GM18517 (cell line): ENCODE results near the gene MICALL1.

Source experiments
- ATAC-seq: cut with Tn5 transposase; IDR thresholded peaks from one replicate; pipeline ENCODE4 v1.9.1; 2021; ENCODE audit warnings: mild to moderate bottlenecking, moderate library complexity; ENCODE audit not compliant: unreplicated experiment

The MICALL1 gene

DNA sequence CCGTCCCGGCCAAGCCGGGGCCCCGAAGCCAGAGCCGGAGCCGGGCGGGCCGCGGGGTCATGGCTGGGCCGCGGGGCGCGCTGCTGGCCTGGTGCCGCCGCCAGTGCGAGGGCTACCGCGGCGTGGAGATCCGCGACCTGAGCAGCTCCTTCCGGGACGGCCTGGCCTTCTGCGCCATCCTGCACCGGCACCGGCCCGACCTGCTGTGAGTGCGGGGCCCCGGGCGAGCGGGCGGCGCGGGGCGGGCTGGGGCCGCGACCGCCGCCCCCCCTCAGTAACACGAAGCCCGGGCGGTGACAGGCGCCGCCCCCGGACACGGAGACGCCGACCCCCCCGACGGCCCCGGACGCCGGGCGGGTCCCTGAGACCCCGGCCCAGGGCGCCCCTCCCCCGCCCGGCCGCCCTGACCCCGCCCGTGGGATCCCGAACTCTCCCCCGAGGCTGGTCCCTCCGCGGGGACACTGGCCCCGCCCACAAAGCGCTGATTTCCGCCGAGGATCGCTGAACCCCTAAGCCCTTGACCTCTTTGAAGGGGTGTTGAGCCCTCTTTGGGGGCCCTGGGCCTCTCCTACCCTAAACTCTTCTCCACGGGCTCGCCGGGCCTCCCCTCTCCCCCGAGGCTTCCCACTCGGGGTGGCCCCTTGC, 389 bp downstream of the MICALL1 start:
- ATAC-seq = peak; percentile 25

DNA sequence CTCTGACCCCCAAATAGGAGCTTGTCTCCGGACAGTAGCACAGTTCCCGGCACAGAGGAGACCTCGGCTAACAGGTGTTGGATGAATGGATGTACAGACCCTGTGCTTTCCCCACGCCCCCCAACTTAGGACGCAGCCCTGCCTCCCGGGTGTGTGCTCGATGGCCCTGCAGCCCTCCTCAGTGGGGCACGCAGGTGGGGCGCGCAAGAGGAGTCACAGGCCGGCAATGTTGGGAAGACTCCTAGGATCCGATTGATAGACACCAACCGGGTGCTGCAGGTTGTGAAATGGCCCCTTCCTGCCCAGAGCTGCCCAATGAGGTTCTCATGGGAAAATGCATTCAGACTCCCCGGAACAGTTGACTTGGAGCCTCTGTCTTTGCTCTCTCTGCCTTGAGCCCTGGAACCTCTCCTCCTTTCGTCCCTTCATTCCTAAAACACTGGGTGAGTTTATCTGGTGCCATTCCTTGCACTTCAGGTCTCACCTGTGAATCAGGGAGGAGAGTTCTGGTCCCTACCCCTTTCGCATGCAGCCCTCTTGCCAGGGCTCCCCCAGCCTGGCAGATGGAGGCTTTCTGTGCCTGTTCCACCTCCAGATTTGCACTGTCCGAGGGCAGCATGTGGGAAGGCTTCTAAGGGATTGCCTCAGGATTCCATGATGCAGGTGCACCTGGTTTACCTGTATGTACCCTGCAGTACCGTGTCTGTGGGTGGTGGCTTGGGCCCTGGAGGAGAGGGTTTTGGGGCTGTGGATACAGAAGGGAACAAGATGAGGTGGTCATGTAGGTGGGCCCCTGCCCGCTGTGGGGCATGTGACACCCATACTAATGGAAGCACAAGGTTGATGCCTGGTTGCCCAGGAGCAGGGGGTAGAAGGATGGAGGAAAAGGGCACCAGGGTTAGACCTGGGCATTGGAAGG, 1.2 kb downstream of the MICALL1 start:
- no peak for ATAC-seq

DNA sequence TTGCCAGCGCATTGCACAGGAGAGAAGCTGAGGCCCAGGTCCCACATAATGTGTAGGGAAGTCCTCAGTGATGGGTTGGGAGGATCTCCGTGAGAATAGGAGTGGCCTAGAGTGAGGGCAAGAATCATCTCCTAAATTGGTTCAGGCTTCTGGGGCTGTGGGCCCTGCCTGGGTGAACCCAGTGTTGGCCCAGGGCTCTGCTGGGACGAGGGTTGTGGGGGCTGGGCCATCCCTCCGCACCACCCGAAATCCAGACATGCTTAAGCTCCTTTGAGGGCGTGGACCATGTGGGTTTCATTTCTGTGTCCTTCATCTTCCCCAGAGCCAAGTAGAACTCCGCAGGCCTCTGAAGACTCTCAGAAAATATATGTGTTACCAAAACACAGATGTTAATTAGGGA, 3.7 kb downstream of the MICALL1 start:
- no peak for ATAC-seq

DNA sequence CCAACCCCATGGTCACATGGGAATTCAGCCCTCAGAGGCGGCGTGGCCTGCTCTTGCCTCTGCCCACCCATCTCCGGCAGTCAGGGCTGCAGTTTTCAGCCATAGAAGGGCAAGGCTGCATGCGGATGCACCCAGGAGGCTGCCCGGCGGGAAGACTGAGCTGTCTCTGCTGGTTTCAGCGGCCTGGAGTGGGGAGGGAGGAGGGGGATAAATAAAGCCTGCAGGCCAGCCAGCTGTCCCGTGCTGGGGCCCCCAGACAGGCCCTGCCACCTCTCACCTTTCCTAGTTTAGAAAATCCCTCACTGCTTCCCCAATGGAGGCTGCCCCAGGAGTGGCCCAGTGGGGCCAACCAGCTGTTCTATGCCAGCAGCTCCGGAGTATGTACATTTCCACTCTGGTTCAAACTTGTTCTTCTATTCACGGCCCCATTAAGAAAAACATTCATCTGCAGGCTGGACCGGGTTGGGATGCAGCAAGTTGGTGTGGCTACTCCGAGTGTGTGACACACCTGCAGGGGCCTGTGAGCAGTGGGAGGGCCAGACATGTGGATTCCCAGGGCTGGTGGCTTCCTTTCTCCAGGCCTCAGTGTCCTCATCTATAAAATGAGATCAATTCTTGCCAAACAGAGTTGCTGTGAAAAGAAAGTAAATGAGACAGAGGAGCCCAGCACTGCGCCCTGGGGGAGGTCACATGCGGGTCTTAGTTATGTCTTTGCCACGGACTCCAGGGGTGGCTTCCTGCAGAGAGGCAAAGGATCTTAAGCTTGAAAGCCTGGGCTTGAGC, 5.0 kb downstream of the MICALL1 start:
- ATAC-seq = no peak

DNA sequence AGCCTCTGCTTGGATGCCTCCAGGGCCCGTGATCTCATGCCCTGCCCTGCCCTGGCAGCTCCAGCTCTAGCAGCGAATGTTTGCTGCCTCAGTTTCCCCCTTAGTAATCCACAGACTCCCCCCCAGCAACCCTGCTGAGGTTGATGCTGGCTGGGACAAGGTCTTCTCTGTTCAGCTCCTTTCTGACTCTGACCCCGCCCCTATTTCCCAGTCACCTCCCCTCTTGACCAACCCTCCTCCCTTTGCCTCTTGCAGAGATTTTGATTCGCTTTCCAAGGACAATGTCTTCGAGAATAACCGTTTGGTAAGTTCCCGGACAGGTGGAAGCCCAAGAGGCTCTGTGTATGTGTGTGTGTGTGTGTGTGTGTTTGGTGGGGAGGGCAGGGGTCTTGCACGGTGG, 5.6 kb downstream of the MICALL1 start:
- no peak for ATAC-seq

DNA sequence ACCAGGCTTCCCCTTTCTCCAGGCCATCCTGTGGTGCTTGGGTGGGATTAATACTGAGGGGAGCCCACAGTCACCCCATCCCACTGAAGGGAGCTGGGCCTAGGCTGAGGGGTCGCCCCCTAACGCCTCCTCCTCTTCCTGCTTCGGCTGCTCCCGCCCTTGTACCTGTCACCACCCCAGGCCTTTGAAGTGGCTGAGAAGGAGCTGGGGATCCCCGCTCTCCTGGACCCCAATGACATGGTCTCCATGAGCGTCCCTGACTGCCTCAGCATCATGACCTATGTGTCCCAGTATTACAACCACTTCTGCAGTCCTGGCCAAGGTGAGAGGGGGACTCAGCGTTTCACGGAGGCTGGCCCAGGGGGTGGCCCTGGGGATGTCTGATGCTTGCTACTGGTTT, 6.1 kb downstream of the MICALL1 start:
- ATAC-seq = no peak

DNA sequence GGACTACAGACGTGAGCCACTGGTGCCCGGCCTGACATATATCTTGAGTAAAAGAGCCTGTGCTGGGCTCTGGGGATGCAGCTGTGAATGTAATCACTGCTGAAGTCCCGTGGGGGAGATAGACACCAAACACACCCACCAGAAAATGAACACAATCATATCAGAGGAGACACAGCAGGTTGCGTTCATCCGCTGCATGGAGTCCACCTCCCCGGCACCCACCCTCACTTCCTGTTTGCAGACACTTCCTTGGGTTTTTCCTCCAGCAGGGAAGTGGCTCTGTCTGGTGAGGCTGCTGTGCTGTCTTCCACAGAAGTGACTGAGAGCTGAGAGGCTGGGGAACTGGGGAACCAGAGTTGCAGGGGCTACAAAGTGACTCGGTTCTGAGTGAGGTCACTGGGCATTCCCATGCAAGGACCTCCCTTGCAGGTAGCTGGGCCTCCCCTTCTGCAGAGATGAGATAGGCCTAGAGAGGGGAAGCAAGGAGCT, 7.2 kb downstream of the MICALL1 start:
- no peak for ATAC-seq

DNA sequence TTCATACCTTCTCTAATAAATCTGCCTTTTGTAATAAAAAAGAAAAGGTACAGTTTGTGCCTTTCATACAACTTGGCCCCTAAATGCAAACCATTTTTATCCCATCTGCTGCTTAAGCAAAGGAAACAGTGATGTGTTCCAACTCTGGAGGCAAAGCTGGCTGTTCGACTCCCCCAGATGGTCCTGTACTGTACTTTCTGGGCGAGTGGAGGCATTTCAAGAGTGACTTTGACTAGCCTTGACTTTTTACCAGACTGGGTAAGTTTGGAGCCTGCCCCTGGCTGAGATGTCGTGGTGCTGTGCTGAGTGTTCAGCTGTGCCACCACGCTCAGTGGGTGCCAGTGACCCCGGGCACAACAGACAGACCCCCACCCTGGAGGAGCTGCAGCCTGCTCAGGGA, 10.2 kb downstream of the MICALL1 start:
- ATAC-seq = no peak

DNA sequence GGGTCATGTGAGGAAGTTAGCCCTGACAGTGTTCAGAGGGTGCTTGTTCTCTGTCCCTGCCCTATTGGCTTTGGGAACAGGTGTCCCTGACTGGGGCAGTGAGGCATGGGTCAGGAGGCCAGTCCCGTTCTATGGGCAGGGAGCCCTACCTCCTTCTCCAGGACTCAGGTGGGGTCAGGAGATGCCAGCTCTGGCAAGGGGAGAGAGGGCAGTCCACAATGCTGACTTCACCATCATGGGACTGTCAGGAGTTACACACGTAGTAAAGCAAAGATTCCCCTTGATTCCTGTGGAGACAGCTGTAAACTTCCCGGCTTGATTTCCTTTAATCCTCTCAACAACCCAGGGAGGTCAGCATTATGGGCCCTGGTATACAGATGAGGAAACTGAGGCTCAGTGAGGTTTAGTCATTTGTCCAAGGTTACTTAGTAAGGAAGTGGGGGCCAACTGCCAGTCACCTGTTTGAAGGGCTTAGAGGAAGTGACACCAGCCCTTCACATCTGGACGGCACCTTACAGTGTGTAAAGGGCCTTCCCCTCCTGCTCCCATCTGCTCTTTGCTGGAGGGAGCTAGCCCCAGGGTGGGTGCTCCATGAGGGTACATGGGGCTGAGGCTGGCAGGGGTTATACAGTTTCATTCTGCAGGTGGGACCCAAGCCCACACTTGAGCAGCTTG, 11.9 kb downstream of the MICALL1 start:
- no peak for ATAC-seq

DNA sequence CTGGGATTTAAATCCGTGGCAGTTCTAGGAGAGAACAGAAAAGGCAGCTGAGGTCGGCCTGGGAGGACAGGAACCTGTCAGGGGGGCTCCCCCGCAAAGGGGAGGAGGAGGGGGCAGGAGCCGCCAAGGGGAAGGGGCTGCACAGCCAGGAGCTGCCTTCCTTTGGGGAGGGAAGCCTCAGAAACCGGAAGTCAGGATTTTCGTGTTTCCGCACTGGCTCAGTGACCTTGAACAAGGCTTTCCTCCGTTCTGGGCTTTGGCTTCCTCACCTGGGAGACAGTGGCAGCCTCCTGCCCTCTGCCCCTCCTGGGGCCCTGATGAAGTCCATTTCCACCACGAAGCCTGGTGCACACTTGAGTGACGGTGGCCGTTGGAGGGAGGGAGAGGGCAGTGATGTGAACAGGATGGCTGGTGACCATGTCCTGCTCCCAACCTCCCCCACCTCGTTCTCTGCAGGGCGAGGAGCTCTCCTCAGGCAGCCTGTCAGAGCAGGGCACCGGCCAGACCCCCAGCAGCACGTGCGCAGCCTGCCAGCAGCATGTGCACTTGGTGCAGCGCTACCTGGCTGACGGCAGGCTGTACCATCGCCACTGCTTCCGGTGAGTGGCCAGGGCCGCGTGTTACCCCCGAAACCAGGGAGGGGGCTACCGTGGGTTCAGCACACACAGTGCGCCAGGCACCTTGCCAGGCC, 12.6 kb downstream of the MICALL1 start:
- ATAC-seq = no peak

DNA sequence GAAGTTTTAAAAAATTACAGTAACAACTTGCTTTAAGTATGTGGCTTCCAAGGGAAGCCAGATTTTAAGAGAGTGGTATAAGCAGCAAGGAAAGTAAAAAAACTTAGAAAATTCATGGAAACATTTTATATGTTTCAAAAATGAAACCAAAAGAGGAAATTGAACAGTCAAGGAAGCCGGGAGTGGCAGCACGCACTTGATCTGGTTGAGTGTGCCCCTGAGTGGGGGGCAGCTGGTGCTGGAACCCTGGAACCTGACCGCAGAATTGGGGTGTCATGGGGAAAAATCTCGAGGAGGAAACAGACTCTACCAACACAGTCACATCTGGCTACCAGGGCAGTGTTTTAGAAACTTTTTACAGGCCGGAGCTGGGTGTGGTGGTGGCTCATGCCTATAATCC, 14.0 kb downstream of the MICALL1 start:
- no peak for ATAC-seq

DNA sequence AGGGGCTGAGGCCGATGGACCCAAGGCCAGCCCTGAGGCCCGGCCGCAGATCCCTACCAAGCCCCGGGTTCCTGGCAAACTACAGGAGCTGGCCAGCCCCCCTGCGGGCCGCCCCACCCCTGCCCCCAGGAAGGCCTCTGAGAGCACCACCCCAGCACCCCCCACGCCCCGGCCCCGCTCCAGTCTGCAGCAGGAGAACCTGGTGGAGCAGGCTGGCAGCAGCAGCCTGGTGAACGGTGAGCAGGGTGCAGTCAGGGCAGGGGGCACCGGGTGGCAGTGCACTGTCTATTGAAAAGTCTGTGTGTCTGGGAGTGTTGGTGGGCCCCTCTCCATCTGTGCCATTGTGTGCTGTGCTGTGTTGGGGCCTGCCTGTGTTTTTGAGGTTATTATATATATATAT, 16.1 kb downstream of the MICALL1 start:
- no peak for ATAC-seq

DNA sequence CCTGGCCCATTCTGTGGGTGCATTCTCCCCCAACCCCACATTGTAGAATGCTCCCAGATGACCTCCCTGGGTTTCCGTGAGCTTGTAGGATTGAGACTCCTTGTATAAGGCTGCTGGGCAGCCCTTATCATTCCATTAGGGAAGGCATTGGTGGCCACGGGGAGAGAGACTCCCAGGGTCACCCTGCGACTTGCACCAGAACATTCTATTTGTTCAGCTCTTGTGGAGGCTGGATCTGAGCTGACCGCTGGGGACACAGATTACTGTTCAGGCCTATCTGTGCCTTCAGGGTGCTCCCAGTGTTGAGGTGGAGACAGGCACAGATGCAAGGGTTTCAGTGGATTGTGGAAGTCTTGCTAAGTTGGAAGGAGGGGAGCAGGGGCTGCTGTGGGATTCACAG, 17.8 kb downstream of the MICALL1 start:
- ATAC-seq = no peak

DNA sequence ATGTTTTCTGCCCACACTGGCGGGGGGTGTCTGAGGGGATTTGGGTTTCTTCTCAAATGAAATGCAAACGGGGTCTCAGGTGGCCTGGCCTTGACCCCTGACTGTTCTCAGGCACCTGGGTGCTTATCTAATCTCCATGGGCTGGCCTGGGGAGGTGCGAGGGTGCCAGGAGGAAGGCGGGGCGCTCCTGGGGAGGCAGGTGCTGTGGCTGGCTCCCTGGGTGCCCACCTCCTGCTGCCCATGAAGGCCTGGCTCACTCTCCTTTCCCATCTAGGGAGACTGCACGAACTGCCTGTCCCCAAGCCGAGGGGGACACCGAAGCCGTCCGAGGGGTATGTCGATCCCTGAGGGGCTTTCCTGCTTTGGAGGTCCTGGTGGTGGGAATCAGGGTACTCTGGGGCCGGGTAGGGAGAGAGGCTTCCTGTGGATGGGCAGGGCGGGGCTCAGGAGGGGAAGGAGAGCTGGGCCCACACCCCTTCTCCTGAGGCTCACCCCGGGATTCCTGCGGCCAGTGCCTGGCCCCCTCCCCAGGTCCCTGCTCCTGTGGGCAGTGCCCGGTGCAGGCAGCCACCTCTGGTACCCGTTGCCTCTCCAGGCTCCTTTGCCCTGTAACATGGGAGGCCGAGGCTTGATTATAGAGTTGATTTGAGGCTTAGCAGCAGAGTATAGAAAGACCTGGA, 18.4 kb downstream of the MICALL1 start:
- ATAC-seq = no peak

DNA sequence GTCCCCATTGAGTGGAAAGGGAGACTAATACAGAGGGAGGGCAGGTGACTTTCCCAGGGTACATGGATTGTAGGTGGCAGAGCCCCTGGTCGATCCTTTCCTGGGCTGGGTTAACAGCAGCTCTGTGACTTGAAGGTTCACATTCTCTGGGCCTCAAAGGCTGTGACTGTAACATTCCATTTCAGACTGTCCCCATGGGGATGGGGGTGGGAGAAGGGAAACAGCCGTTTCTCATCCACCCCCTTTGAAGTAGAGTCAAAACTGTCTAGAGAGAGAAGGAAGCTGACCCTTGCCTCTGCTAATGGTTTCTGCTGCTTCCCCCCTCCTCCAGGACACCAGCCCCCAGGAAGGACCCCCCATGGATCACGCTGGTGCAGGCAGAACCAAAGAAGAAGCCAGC, 19.2 kb downstream of the MICALL1 start:
- ATAC-seq = no peak

DNA sequence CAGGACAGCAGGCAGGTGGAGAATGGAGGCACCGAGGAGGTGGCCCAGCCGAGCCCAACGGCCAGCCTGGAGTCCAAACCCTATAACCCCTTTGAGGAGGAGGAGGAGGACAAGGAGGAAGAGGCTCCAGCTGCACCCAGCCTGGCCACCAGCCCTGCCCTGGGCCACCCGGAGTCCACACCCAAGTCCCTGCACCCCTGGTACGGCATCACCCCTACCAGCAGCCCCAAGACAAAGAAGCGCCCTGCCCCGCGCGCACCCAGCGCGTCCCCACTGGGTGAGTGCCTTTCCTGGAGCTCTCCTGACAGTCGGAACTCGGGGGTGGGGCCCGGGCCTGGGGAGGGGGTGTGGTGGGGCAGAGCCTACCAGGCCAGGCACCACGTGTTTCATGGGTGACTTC, 19.7 kb downstream of the MICALL1 start:
- ATAC-seq = no peak

DNA sequence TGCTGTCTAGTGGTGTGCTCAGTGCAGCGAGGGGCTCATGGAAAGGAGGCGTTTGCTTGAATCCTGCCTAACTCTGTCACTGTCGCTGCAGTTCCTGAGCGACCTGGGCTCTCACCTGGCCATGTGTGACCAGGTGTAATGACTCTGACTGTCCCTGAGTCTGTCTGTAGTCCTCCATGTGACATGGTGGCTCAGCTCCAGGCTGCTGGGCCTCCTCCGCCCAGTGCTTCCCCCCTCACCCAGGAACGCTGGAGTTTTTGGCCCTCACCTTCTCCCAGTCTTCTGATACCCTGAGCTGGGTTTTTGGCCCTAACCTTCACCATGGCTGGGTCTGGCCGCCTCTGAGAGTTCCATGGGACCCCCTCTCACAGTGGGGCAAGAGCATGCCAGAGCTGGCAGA, 20.3 kb downstream of the MICALL1 start:
- no peak for ATAC-seq

DNA sequence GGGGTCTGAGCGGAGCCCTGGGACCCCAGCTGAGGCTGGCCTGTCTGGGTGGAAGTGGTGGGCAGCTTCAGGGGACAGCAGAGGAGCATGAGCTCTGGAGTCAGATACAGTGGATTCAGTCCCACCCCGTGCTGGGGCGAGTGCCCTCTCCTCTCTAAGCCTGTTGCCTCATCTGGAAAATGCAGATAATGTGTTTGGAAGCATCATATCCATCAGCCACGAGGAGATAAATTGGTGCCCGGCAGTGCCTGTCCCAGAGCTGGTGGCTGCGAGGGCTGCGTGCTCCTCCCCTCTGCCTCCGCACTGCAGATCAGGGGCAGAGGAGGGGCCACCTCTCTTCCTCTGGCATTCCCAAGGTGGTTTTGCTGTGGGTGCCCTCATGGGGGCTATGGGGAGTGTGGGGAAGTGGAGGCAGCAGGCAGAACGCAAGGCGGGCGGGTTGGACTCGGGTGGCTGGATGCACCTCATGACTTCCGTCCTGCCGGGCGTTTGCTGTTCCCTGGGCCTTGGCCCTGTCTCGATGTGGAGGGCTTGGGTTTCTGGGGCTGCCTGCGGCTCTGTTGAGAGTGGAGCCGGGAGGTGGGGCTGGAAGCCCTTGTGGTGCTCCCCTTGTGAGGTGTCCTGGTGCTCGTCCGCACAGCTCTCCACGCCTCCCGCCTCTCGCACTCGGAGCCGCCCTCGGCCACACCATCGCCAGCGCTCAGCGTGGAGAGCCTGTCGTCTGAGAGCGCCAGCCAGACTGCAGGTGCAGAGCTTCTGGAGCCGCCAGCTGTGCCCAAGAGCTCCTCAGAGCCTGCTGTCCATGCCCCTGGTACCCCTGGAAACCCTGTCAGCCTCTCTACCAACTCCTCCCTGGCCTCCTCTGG, 20.9 kb downstream of the MICALL1 start:
- no peak for ATAC-seq

DNA sequence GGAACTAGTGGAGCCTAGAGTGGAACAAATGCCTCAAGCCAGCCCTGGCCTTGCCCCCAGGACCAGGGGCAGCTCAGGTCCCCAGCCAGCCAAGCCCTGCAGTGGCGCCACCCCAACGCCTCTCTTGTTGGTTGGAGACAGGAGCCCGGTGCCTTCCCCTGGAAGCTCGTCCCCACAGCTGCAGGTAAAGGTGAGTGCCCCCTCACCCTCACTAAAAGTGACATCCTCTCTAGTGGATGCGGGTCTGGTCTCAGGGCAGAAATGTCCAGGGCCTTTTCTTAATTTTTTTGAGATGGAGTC, 21.5 kb downstream of the MICALL1 start:
- ATAC-seq = no peak
